GM18498 (cell line): ENCODE results near the gene ADGRE1.
A peak's percentile ranks its signal among the peaks of the same experiment; 100 is the strongest.
"Not testable (repeated sequence)": the region's sequence is repeated elsewhere in the genome, so short reads cannot be mapped to it uniquely, and the experiment has no call there.

ENCODE experiments used
- ATAC-seq: cut with Tn5 transposase; IDR thresholded peaks from one replicate; pipeline ENCODE4 v1.9.1; 2021; ENCODE audit warnings: mild to moderate bottlenecking, moderate library complexity; ENCODE audit not compliant: unreplicated experiment

The ADGRE1 gene, protein sequence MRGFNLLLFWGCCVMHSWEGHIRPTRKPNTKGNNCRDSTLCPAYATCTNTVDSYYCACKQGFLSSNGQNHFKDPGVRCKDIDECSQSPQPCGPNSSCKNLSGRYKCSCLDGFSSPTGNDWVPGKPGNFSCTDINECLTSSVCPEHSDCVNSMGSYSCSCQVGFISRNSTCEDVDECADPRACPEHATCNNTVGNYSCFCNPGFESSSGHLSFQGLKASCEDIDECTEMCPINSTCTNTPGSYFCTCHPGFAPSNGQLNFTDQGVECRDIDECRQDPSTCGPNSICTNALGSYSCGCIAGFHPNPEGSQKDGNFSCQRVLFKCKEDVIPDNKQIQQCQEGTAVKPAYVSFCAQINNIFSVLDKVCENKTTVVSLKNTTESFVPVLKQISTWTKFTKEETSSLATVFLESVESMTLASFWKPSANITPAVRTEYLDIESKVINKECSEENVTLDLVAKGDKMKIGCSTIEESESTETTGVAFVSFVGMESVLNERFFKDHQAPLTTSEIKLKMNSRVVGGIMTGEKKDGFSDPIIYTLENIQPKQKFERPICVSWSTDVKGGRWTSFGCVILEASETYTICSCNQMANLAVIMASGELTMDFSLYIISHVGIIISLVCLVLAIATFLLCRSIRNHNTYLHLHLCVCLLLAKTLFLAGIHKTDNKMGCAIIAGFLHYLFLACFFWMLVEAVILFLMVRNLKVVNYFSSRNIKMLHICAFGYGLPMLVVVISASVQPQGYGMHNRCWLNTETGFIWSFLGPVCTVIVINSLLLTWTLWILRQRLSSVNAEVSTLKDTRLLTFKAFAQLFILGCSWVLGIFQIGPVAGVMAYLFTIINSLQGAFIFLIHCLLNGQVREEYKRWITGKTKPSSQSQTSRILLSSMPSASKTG

DNA sequence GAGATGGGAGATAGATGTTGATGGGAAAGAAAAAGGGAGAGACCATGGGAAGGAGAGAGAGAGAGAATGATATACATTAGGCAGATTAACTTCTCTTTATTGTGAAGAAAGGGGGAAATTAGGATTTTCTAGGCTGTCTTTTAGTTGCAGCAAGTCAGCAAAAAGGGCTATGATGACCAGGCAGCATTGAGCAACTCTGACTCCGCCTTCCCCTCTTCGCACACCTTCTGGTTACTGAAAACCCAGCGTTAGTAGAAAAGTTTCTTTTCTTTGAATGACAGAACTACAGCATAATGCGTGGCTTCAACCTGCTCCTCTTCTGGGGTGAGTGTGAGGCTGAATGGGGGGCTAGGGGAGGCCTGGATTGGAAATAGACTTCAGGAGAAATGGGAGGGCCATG is at the start of gene ADGRE1:
Gene ADGRE1 (plus strand): TSS at position 264 of the 400 bp plus-strand sequence. CDS start 30 bp downstream, at position 294.
- ATAC-seq, result no peak

DNA sequence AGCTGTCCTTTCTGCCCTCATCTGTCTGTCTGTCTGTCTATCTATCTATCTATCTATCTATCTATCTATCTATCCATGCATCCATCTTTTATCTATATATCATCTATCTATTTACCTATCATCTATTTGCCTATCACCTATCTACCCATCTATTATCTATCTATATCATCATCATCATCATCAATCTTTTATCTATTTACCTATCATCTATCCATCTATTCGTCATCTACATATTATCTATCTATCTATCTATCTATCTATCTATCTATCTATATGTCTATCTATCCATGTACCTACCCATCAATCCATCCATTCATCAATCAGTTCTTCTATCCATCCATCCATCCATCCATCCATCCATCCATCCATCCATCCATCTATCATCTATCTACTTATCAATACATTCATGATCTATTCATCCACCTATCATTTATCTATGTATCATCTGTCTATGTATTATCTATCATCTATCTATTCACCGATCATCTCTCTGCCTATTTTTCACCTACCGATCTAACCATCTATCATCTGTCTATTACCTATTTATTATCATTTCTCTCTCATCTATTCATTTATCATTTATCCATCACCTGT is 49.2 kb upstream of the ADGRE1 start:
- ATAC-seq, result no peak

DNA sequence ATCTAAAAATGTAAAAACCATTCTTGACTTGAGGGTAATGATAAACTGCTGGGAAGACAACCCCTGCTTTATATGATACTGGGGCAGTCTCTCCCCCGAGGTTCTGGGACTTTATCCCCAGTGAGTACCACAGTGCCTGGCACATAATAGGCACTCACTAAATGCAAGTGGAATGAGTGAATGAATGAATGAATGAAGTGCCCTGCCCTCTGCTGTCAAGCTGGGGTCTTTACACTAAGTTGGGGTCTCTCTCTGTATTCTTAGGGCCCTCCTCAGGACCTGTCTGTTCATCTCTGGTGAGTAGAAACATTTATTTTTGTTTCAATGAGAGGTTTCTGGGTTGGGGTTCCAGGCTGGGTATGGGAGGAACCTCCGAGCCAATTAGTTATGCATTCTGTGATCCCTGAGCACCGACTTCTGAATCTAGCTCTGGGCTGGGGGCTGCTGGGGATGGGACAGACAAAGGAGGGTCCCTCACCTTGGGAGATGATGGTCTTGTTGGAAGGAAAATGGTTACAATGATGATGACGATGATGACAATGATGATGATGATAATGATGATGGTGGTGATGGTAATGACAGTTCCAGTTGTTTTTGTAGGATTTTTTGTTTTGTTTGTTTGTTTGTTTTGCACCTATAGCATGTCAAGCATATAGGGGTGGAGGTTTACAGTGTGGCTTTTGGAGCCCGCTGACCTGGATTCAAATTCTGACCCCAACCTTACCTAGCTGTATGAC is 44.3 kb upstream of the ADGRE1 start:
- no peak for ATAC-seq

DNA sequence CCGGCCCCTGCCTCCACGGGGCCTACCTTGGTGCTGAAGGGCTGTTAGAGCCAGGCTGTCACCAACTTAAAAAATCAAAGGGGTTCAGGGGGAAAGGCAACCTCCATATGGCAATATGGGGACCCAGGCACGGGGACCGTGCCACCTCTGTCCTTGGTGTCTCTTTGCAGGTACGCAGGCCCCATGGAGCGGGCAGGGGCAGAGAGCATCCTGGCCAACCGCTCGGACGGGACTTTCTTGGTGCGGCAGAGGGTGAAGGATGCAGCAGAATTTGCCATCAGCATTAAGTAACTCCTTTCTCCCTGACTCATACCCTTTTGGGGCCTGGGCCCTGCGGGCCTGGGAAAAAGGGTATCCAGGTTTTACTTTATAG is 39.6 kb upstream of the ADGRE1 start:
- ATAC-seq, result no peak

DNA sequence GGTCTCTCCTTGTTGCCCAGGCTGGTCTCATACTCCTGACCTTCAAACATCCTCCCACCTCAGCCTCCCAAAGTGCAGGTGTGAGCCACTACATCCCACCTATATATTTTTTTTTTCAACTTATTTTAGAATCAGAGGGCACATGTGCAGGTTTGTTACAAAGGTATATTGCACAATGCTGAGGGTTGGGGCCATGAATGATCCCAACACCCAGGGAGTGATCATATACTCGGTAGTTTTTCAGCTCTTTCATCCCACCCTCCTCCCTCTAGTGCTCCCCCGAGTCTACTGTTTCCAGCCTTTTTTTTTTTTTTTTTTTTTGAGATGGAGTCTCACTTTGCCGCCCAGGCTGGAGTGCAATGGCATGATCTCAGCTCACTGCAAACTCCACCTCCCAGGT is 38.4 kb upstream of the ADGRE1 start:
- no peak for ATAC-seq

DNA sequence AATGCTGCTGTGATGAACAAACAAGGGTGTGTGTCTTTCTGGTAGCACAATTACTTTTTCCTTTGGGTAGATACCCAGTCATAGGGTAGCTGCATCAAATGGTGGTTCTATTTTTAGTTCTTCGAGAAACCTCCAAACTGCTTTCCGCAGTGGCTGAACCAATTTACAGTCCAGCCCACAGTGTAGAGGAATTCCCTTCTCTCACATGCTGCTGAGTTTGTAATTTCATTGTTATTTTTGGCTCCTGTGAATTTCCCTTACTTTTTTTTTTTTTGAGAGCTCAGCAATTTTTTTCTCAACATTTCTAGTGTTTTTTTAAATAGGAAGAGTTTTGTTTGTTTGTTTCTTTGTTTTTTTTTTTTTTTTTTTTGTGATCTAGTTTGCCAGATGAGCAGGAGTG is 37.5 kb upstream of the ADGRE1 start:
- no peak for ATAC-seq

DNA sequence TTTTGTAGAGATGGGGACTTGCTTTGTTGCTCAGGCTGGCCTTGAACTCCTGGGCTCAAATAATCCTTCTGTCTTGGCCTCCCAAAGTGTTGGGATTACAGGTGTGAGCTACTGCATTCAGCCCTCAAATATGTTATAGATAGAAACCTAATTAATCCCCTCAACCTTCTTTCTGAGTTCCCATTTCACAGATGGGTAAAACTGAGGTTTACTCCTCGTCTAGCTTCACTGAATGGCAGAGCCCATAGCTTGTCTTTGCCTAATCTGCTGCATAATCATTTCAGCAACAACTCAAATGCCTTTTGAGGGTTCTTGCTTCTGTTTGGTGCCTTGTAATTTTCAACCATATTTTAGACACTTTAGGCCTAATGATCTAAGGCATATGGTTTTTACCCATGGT is 36.0 kb upstream of the ADGRE1 start:
- no peak for ATAC-seq

DNA sequence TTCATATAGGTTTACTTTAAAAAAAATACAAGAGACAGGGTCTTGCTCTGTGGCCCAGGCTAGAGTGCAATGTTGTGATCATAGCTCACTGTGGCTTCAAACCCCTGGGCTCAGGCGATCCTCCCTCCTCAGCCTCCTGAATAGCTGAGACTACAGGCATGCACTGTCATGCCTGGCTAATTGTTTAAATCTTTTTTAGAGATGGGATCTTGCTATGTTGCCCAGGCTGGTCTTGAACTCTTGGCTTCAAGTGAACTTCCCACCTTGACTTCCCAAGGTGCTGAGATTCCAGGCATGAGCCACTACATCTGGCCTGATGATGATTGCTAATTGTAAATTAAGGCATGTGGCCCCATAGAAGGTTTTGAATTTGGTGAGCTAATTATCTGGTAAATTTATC is 35.4 kb upstream of the ADGRE1 start:
- ATAC-seq, result no peak

DNA sequence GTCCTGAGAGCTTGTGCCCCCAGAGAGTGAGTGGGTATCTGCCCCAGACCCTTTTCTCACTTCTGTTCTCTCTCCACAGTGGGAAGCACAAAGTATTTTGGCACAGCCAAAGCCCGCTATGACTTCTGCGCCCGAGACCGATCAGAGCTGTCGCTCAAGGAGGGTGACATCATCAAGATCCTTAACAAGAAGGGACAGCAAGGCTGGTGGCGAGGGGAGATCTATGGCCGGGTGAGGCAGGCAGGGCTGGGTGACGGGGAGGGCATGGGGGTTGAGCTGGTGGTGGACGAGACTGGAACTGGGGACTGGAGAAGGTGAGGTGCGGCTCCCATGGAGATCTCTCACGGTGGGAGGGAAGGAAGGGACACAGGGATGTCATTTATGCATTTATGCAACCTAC is 33.5 kb upstream of the ADGRE1 start:
- ATAC-seq, result no peak

DNA sequence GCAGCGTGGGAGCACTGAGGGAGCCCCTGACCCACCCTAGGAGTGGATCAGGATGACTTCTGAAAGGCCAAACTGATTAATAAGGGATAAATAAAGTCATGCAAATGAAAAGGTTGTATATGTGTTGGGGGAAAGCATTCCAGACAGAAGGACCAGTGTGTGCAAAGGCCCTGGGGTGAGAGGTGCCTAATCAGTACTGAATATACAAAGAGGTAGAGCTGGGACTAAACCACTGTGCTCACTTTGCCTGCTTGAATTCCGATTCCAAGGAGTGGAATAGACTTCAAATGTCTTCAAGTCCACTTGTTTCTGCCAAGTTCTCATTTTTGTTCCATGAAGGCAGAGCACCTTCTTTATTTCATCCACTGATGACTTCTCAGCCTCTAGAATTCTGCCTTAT is 32.6 kb upstream of the ADGRE1 start:
- ATAC-seq, result no peak

DNA sequence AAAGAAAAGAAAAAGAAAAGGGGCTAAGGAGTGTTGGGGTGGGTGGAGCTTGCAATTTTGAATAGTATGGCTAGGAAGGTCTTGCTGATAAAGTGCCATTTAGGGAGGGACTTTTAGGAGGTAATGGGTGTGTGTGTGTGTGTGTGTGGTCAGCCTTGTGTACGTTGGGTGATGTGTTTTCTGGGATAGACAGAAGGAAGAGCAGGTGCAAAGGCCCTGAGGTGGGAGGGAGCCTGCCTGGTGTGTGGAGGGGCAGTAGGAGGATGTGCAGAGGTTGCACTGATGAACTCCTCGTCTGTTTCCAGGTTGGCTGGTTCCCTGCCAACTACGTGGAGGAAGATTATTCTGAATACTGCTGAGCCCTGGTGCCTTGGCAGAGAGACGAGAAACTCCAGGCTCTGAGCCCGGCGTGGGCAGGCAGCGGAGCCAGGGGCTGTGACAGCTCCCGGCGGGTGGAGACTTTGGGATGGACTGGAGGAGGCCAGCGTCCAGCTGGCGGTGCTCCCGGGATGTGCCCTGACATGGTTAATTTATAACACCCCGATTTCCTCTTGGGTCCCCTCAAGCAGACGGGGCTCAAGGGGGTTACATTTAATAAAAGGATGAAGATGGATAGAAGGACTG is 30.5 kb upstream of the ADGRE1 start:
- ATAC-seq, result no peak

DNA sequence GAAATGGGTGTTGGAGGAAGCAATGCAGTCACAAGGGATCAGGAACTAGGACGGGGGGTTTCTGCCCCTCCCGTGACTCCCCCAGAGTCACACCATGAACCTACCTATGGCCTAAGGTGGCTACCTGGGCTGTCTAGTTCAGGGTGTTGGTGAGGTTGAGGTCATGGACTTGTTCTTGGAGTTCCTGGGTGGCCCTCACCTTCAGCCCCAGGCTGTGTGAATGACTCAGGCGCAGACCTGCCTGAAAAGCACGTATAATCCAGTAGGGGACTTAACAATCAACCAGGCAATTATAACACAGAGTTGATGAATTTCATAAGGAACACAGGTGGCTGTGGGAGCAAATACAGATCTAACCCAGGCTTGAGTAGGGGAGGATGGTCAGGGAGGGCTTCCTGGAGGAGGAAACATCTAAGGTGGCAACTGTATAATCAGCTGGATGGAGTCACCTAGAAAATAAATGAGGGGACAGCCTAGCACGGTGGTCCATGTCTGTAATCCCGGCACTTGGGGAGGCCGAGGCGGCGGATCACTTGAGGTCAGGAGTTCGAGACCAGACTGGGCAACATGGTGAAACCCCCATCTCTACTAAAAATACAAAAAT is 25.6 kb upstream of the ADGRE1 start:
- ATAC-seq, result no peak

DNA sequence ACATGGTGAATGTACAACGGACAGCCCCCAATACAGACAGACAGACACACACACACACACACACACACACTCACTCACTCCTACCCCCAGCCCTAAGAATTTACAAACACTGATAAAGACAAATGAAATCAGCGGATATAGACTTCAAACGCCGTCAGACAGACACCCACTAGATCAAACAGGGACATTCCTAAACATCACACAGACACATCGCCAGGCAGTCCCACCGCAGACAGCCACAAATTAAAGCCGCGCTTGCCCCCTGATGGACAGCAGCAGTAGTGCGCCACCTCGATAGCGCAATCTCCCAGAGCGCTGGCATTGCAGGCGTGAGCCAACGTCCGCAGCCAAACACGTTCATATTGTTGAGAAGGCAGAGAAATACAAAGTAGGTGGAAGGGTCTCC is 24.7 kb upstream of the ADGRE1 start:
- peak; percentile 80 for ATAC-seq

DNA sequence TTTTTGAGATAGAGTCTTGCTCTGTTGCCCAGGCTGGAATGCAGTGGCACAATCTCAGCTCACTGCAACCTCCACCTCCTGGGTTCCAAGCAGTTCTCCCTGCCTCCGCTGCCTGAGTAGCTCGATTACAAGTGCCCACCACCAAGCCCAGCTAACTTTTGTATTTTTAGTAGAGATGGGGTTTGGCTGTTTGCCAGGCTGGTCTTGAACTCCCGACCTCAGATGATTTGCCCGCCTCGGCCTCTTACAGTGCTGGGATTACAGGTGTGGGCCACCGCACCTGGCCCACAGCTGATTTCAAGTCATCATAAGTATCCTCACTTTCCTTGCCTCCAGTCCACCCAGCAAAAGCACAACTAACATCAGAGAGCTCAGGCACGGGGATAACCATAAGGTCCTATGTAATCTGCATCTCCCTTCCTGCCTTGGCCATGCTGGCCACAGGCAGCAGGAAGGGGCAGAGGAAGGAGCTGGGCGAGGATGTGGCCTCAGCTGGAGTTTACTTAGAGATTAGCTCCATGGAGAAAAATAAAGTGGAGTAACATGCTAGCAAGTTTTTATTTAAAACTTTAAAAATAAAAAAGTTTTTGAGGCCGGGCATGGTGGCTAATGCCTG is 22.9 kb upstream of the ADGRE1 start:
- no peak for ATAC-seq

DNA sequence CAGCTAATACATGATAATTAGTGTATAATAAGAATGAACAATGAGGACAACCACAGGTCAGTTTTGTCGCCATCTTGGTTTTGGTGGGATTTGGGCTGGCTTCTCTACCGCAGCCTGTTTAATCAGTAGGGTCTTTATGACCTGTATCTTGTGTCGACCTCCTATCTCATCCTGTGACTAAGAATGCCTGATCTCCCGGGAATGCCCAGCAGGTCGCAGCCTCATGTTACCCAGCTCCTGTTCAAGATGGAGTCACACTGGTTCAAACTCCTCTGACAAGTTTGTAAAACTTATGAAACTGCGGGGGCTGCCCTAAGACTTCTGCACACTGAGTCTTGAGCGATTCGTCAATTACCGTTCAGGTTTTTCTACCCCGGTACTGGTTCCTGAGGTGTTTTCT is 21.5 kb upstream of the ADGRE1 start:
- no peak for ATAC-seq

DNA sequence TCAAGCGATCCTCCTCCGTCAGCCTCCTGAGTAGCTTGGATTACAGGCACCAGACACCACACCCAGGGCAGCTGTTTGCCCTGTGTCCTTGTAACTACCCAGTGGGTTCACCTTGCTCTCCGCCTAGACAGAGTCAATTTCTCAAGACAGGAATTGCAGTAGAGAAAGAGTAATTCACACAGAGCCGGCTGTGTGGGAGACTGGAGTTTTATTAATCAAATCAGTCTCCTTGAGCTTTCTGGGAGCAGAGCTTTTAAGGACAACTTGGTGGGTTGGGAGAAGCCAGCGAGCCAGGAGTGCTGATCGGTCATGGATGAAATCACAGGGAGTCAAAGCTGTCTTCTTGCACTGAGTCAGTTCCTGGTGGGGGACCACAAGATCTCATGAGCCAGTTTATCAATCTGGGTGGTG is 20.6 kb upstream of the ADGRE1 start:
- no peak for ATAC-seq

DNA sequence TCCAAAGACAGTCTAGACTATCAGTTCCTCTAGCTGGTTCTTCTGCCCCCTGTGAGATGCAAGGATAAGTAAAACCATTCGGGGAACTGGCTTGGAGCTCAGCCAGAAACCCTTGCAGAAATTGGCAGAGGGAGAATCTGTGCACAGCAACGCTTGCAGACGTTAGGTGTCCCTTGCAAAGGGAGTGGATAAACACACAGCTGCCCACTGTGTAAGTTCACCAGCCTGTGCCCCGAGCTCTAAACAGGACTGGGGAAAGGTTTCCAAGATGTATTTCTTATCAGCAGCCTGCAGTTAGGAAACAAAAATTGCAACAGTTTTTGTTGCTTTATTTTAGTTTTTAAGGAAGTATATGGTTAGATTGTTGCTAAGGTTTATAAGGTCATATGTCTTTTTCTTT is 19.0 kb upstream of the ADGRE1 start:
- no peak for ATAC-seq

DNA sequence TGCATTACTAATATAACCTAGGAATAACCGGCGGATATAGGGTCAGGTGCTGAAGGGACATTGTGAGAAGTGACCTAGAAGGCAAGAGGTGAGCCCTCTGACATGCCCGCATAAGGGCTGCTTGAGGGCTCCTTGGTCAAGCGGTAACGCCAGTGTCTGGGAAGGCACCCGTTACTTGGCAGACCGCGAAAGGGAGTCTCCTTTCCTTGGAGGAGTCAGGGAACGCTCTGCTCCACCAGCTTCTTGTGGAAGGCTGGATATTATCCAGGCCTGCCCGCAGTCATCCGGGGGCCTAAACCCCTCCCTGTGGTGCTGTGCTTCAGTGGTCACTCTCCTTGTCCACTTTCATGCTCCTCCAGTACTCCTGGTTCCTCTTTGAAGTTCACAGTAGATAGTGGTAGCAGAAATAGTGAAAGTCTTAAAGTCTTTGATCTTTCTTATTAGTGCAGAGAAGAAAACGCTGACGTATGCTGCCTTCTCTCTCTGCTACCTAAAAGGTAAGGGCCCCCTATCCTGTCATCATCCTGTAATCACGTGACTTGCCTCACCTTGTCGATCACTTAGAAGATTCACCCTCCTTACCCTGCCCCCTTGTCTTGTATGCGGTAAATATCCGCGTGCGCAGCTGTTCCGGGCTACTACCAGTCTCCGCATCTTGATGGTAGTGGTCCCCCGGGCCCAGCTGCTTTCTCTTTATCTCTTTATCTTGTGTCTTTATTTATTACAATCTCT is 18.1 kb upstream of the ADGRE1 start:
- ATAC-seq, result not testable (repeated sequence)
